22Rv1 (cell line): ENCODE measurements around the gene VSTM2B.

Experiments
- CTCF ChIP-seq: fragments of 450-650 bp; IDR thresholded peaks from 2 replicates; pipeline ENCODE4 v1.5.1; 2017; ENCODE audit warnings: mild to moderate bottlenecking
- ZFX ChIP-seq: fragments of 450-650 bp; IDR thresholded peaks from 2 replicates; pipeline ENCODE4 v1.6.1; 2017; ENCODE audit warnings: antibody characterized with exemption, borderline replicate concordance

GRCh38 chr19:29537181-29537580 is 11.4 kb downstream of the VSTM2B start:
- no peak for TF ChIP-seq CTCF
- no peak for TF ChIP-seq ZFX
